GM12873 (cell line): ENCODE data around the gene PRR19.

ENCODE experiments used
- CTCF ChIP-seq: IDR thresholded peaks from 2 replicates; pipeline ENCODE4 v1.5.1; 2012; ENCODE audit warnings: low read depth, mild to moderate bottlenecking, moderate library complexity, low read length, control low read depth; ENCODE audit not compliant: insufficient read depth; ENCODE audit errors: missing control alignments

Gene PRR19

GRCh38 chr19:42356686-42357085 is 54.8 kb downstream of the PRR19 start:
- no peak for TF ChIP-seq CTCF

DNA sequence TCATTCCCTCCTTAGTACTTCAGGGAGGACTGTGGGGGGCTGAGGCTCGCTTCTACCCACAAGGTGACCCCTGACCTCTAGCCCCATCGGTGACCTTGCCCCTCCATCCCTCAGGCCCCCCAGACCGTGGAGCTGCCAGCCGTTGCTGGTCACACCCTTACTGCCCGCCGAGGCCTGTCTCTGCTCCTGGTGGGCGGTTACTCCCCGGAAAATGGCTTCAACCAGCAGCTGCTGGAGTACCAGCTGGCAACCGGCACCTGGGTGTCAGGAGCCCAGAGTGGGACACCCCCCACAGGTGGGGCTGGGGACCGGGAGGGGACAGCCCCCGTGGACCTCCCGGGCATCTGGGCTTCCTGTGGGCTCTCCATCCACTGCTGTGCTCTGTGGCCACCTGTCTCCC is 55.4 kb downstream of the PRR19 start:
- TF ChIP-seq CTCF = no peak
